HFFc6 (cell line): ENCODE measurements around the gene QSOX1. TPM values are rescaled to one million over a fixed set of nuclear protein-coding genes. Genes with fewer than 3 reads are reported as not detected.

Experiments used
- DNase-seq: peaks from one replicate; pipeline ENCODE4 v3.0.0-alpha.2; 2018
- H3K27ac Mint-ChIP-seq: 2 replicates; pipeline ENCODE4 v1.8.0; 2020; ENCODE audit warnings: mild to moderate bottlenecking, mixed read lengths
- H3K27me3 Mint-ChIP-seq: 2 replicates; pipeline ENCODE4 v1.8.0; 2021; ENCODE audit warnings: mild to moderate bottlenecking, moderate library complexity, mixed read lengths; ENCODE audit not compliant: insufficient read depth
- H3K36me3 Mint-ChIP-seq: 2 replicates; pipeline ENCODE4 v1.8.0; 2021; ENCODE audit warnings: low read depth, mixed read lengths
- H3K4me1 Mint-ChIP-seq: 2 replicates; pipeline ENCODE4 v1.8.0; 2020; ENCODE audit warnings: low read depth, mixed read lengths
- H3K4me3 Mint-ChIP-seq: 2 replicates; pipeline ENCODE4 v1.8.0; 2020; ENCODE audit warnings: mild to moderate bottlenecking, moderate library complexity, mixed read lengths
- H3K9me3 Mint-ChIP-seq: 2 replicates; pipeline ENCODE4 v1.8.0; 2020; ENCODE audit warnings: mild to moderate bottlenecking, mixed read lengths
- CTCF ChIP-seq: fragments of 200-600 bp; sonication (generic); IDR thresholded peaks from 2 replicates; pipeline ENCODE4 v1.5.0; 2021; ENCODE audit warnings: antibody characterized with exemption, mild to moderate bottlenecking
- total RNA-seq, 6 experiments: library from RNA; stranded (reverse); fragmentation: NEBNext Ultra II Directional; extraction: Animal tissue kit (Norgen Biotek cat#: 25700); gene quantifications; 2 replicates in 1 of 6; 3 replicates in 5 of 6; pipeline ENCODE4 v1.2.3, GENCODE V29; 2021

QSOX1 gene
- total RNA-seq, 6 experiments from 2014 or later: 321 to 467 (median 352) TPM

GRCh38 chr1:180188684-180189175, 34.1 kb downstream of the QSOX1 start:
- Mint-ChIP-seq H3K27me3 (peaks cover 2% of the 10 kb centered on the region; the same call in 1 of the 2 replicates), H3K4me1 (no peaks in the 10 kb centered on the region), H3K36me3 (peaks cover 29% of the 10 kb centered on the region), H3K27ac (no peak overlapping the region), H3K4me3 (no peak overlapping the region), H3K9me3 (no peaks in the 10 kb centered on the region)
- DNase-seq: no peak
- TF ChIP-seq CTCF: no peak

GRCh38 chr1:180190091-180190490, 35.4 kb downstream of the QSOX1 start:
- DNase-seq: no peak
- no peaks in the 10 kb centered on the region for H3K9me3 Mint-ChIP-seq
- H3K27me3 Mint-ChIP-seq: peaks cover 2% of the 10 kb centered on the region; the same call in 1 of the 2 replicates
- H3K36me3 Mint-ChIP-seq: peaks cover 29% of the 10 kb centered on the region
- H3K27ac Mint-ChIP-seq: no peak overlapping the region
- no peaks in the 10 kb centered on the region for H3K4me1 Mint-ChIP-seq
- H3K4me3 Mint-ChIP-seq: no peak overlapping the region
- TF ChIP-seq CTCF: no peak

GRCh38 chr1:180192172-180192571, 37.5 kb downstream of the QSOX1 start:
- Mint-ChIP-seq H3K4me1 (no peaks in the 10 kb centered on the region), H3K4me3 (no peak overlapping the region), H3K36me3 (peaks cover 25% of the 10 kb centered on the region), H3K27me3 (peaks cover 2% of the 10 kb centered on the region; the same call in 1 of the 2 replicates), H3K9me3 (no peaks in the 10 kb centered on the region), H3K27ac (no peak overlapping the region)
- no peak for DNase-seq
- no peak for TF ChIP-seq CTCF

GRCh38 chr1:180193141-180194047, 38.7 kb downstream of the QSOX1 start:
- no peak overlapping the region for H3K4me3 Mint-ChIP-seq
- peaks cover 2% of the 10 kb centered on the region; the same call in 1 of the 2 replicates for H3K27me3 Mint-ChIP-seq
- no peaks in the 10 kb centered on the region for H3K4me1 Mint-ChIP-seq
- no peak for TF ChIP-seq CTCF
- H3K9me3 Mint-ChIP-seq: no peaks in the 10 kb centered on the region
- H3K27ac Mint-ChIP-seq: no peak overlapping the region
- no peak for DNase-seq
- H3K36me3 Mint-ChIP-seq: peaks cover 19% of the 10 kb centered on the region

- no peak overlapping the region for H3K27ac Mint-ChIP-seq
- no peaks in the 10 kb centered on the region for H3K4me1 Mint-ChIP-seq
- peaks cover 2% of the 10 kb centered on the region for H3K27me3 Mint-ChIP-seq
- peaks cover 15% of the 10 kb centered on the region for H3K36me3 Mint-ChIP-seq
- H3K4me3 Mint-ChIP-seq: no peak overlapping the region
- no peak for DNase-seq
- H3K9me3 Mint-ChIP-seq: no peaks in the 10 kb centered on the region
- no peak for TF ChIP-seq CTCF
Observed at GRCh38 chr1:180194048-180194425, 39.4 kb downstream of the QSOX1 start.
